ENCODE measurements around the gene FBXL17.

DNA sequence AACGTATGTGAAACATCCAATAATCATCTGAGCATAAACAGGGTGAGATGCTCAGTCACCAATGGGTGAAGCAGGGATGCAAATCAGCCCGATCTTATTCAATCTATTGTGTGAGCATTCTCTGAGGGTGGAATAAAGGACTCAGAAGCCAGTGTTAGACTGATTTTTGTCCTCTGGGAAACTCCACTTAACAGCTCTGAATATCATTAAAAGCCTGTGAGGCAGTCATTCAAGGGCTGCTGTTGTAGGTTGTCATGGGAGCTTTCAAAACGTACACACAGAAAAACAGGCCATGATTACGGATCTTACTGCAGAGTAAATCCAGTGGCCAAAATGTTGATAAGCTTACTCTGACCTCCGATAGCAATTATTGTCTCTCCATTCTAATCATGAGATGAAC, 444.7 kb downstream of the FBXL17 start:
- TF ChIP-seq CHD2 (IDR thresholded peaks at IDR 0.05; ENCODE audit: low read length, partially characterized antibody) (no peak), HDAC2 (IDR thresholded peaks at IDR 0.05) (no peak), POLR2AphosphoS2 (conservative IDR thresholded peaks at IDR 0.05; ENCODE audit: low read length) (no peak), CBX2 (IDR thresholded peaks at IDR 0.05; ENCODE audit: borderline replicate concordance, low read depth) (no peak), RAD21 (conservative IDR thresholded peaks at IDR 0.05 in 1 of 2, IDR thresholded peaks at IDR 0.05 in 1 of 2) (no peak), POLR2A (IDR thresholded peaks at IDR 0.05; ENCODE audit: low read length) (no peak), PHF8 (IDR thresholded peaks at IDR 0.05; ENCODE audit: borderline replicate concordance, low read depth) (no peak), BHLHE40 (IDR thresholded peaks at IDR 0.05; ENCODE audit: low read depth, low read length) (no peak)
- TF ChIP-seq, protein P1, sequence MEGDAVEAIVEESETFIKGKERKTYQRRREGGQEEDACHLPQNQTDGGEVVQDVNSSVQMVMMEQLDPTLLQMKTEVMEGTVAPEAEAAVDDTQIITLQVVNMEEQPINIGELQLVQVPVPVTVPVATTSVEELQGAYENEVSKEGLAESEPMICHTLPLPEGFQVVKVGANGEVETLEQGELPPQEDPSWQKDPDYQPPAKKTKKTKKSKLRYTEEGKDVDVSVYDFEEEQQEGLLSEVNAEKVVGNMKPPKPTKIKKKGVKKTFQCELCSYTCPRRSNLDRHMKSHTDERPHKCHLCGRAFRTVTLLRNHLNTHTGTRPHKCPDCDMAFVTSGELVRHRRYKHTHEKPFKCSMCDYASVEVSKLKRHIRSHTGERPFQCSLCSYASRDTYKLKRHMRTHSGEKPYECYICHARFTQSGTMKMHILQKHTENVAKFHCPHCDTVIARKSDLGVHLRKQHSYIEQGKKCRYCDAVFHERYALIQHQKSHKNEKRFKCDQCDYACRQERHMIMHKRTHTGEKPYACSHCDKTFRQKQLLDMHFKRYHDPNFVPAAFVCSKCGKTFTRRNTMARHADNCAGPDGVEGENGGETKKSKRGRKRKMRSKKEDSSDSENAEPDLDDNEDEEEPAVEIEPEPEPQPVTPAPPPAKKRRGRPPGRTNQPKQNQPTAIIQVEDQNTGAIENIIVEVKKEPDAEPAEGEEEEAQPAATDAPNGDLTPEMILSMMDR (IDR thresholded peaks at IDR 0.05): no peak
- TF ChIP-seq, protein P2, sequence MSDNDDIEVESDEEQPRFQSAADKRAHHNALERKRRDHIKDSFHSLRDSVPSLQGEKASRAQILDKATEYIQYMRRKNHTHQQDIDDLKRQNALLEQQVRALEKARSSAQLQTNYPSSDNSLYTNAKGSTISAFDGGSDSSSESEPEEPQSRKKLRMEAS (IDR thresholded peaks at IDR 0.05): no peak
- TF ChIP-seq, protein P3, sequence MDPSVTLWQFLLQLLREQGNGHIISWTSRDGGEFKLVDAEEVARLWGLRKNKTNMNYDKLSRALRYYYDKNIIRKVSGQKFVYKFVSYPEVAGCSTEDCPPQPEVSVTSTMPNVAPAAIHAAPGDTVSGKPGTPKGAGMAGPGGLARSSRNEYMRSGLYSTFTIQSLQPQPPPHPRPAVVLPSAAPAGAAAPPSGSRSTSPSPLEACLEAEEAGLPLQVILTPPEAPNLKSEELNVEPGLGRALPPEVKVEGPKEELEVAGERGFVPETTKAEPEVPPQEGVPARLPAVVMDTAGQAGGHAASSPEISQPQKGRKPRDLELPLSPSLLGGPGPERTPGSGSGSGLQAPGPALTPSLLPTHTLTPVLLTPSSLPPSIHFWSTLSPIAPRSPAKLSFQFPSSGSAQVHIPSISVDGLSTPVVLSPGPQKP (IDR thresholded peaks at IDR 0.05; ENCODE audit: low read depth, low read length): no peak
- TF ChIP-seq, protein P4, sequence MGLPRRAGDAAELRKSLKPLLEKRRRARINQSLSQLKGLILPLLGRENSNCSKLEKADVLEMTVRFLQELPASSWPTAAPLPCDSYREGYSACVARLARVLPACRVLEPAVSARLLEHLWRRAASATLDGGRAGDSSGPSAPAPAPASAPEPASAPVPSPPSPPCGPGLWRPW (IDR thresholded peaks at IDR 0.05): no peak

All from A549 (cell line).